ENCODE results near the gene RHPN2. TPM values are rescaled to one million over a fixed set of nuclear protein-coding genes. Genes with fewer than 3 reads are reported as not detected.

Gene RHPN2
- total and polyA plus RNA-seq, 2 experiments from 2014 or later = 15.7 to 29.6 TPM

DNA sequence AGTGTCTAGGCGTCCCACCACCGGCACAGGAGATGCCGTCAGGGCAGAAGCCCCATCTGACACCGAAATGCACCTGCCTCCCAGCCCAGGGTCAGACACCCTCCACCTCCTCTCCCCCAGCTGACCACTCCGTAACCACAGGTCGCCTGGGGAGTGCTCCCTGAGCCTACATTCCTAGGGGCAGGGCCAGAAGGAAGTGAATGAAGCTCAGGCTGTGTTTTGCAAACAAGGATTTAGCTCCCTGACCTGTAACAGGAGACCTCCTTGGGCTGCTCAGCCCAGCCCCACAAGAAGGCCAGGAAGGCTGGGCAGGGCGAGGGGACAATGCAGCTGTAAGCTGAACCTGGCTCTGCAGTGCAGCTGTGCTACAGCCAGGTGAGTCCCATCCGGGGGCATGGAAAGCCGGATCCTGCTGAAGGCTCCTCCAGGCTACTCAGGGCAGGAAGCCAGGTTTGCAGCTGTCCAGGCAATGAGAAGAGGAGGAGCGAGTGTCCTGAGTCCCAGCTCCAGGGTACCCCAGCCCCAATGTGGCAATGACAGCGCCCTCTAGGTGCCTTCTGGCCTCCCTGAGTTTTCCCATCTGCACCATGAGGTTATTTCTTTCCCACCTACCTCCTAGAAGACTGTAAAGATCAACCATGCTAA, 42.1 kb downstream of the RHPN2 start:
- peaks cover 5% of the 10 kb centered on the region for H3K27me3 Mint-ChIP-seq (ENCODE audit: insufficient read depth, low read depth, poor library complexity)
- peaks cover 21% of the 10 kb centered on the region for H3K4me1 Mint-ChIP-seq
- H3K27ac Mint-ChIP-seq = peak overlapping the region; percentile 93
- Histone ChIP-seq H2AFZ (no peak overlapping the region), H3K27ac (ENCODE audit: low read depth) (peak overlapping the region; percentile 96), H3K36me3 (ENCODE audit: insufficient read depth) (no peaks in the 10 kb centered on the region), H3F3A (replicated peaks; ENCODE audit: low read depth) (0 out of 2 replicates have a peak, but pooled peaks cover 7% of the 10 kb centered on the region), H3K79me2 (replicated peaks; ENCODE audit: insufficient read depth) (no peaks in the 10 kb centered on the region), H3K27me3 (ENCODE audit: insufficient read depth) (no peaks in the 10 kb centered on the region), H3K4me2 (peak overlapping the region; percentile 80), H3K4me3 (peak overlapping the region; percentile 44), H3K9me2 (ENCODE audit: insufficient read depth) (no peaks in the 10 kb centered on the region), H4K20me1 (replicated peaks; ENCODE audit: insufficient read depth) (no peaks in the 10 kb centered on the region), H3K4me1 (ENCODE audit: insufficient read depth) (peaks cover 14% of the 10 kb centered on the region; the same call in 1 of the 2 replicates)
- H3K9me3 Mint-ChIP-seq = no peaks in the 10 kb centered on the region; the same call in 2 of the 3 replicates
- H3K36me3 Mint-ChIP-seq (ENCODE audit: low read depth) = peaks cover 39% of the 10 kb centered on the region
- peak; percentile 95 for ATAC-seq
- TF ChIP-seq CTCF (conservative IDR thresholded peaks at IDR 0.05; ENCODE audit: low read depth in 2 of 2) (peak; percentile 72 to 78), ZNF114 (CRISPR knock-in tag; IDR thresholded peaks at IDR 0.05) (peak; percentile 85), POLR2AphosphoS5 (IDR thresholded peaks at IDR 0.05; ENCODE audit: low read depth) (no peak), EZH2 (IDR thresholded peaks at IDR 0.05; ENCODE audit: low read depth, unreplicated experiment) (no peak), ZNF331 (CRISPR knock-in tag; IDR thresholded peaks at IDR 0.05; ENCODE audit: low read depth) (no peak), EZH2phosphoT487 (IDR thresholded peaks at IDR 0.05; ENCODE audit: unreplicated experiment) (no peak), NANOG (IDR thresholded peaks at IDR 0.05; ENCODE audit: borderline replicate concordance) (no peak), STAT1 (IDR thresholded peaks at IDR 0.05; ENCODE audit: unreplicated experiment) (no peak), JUNB (IDR thresholded peaks at IDR 0.05; ENCODE audit: unreplicated experiment) (no peak), CREB1 (CRISPR knock-in tag; IDR thresholded peaks at IDR 0.05; ENCODE audit: low read depth) (0 out of 2 replicates have a peak, but pooled peaks have one; percentile 41)
- TF ChIP-seq, protein P1, sequence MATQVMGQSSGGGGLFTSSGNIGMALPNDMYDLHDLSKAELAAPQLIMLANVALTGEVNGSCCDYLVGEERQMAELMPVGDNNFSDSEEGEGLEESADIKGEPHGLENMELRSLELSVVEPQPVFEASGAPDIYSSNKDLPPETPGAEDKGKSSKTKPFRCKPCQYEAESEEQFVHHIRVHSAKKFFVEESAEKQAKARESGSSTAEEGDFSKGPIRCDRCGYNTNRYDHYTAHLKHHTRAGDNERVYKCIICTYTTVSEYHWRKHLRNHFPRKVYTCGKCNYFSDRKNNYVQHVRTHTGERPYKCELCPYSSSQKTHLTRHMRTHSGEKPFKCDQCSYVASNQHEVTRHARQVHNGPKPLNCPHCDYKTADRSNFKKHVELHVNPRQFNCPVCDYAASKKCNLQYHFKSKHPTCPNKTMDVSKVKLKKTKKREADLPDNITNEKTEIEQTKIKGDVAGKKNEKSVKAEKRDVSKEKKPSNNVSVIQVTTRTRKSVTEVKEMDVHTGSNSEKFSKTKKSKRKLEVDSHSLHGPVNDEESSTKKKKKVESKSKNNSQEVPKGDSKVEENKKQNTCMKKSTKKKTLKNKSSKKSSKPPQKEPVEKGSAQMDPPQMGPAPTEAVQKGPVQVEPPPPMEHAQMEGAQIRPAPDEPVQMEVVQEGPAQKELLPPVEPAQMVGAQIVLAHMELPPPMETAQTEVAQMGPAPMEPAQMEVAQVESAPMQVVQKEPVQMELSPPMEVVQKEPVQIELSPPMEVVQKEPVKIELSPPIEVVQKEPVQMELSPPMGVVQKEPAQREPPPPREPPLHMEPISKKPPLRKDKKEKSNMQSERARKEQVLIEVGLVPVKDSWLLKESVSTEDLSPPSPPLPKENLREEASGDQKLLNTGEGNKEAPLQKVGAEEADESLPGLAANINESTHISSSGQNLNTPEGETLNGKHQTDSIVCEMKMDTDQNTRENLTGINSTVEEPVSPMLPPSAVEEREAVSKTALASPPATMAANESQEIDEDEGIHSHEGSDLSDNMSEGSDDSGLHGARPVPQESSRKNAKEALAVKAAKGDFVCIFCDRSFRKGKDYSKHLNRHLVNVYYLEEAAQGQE (IDR thresholded peaks at IDR 0.05; ENCODE audit: unreplicated experiment) = no peak
- TF ChIP-seq, protein P2, sequence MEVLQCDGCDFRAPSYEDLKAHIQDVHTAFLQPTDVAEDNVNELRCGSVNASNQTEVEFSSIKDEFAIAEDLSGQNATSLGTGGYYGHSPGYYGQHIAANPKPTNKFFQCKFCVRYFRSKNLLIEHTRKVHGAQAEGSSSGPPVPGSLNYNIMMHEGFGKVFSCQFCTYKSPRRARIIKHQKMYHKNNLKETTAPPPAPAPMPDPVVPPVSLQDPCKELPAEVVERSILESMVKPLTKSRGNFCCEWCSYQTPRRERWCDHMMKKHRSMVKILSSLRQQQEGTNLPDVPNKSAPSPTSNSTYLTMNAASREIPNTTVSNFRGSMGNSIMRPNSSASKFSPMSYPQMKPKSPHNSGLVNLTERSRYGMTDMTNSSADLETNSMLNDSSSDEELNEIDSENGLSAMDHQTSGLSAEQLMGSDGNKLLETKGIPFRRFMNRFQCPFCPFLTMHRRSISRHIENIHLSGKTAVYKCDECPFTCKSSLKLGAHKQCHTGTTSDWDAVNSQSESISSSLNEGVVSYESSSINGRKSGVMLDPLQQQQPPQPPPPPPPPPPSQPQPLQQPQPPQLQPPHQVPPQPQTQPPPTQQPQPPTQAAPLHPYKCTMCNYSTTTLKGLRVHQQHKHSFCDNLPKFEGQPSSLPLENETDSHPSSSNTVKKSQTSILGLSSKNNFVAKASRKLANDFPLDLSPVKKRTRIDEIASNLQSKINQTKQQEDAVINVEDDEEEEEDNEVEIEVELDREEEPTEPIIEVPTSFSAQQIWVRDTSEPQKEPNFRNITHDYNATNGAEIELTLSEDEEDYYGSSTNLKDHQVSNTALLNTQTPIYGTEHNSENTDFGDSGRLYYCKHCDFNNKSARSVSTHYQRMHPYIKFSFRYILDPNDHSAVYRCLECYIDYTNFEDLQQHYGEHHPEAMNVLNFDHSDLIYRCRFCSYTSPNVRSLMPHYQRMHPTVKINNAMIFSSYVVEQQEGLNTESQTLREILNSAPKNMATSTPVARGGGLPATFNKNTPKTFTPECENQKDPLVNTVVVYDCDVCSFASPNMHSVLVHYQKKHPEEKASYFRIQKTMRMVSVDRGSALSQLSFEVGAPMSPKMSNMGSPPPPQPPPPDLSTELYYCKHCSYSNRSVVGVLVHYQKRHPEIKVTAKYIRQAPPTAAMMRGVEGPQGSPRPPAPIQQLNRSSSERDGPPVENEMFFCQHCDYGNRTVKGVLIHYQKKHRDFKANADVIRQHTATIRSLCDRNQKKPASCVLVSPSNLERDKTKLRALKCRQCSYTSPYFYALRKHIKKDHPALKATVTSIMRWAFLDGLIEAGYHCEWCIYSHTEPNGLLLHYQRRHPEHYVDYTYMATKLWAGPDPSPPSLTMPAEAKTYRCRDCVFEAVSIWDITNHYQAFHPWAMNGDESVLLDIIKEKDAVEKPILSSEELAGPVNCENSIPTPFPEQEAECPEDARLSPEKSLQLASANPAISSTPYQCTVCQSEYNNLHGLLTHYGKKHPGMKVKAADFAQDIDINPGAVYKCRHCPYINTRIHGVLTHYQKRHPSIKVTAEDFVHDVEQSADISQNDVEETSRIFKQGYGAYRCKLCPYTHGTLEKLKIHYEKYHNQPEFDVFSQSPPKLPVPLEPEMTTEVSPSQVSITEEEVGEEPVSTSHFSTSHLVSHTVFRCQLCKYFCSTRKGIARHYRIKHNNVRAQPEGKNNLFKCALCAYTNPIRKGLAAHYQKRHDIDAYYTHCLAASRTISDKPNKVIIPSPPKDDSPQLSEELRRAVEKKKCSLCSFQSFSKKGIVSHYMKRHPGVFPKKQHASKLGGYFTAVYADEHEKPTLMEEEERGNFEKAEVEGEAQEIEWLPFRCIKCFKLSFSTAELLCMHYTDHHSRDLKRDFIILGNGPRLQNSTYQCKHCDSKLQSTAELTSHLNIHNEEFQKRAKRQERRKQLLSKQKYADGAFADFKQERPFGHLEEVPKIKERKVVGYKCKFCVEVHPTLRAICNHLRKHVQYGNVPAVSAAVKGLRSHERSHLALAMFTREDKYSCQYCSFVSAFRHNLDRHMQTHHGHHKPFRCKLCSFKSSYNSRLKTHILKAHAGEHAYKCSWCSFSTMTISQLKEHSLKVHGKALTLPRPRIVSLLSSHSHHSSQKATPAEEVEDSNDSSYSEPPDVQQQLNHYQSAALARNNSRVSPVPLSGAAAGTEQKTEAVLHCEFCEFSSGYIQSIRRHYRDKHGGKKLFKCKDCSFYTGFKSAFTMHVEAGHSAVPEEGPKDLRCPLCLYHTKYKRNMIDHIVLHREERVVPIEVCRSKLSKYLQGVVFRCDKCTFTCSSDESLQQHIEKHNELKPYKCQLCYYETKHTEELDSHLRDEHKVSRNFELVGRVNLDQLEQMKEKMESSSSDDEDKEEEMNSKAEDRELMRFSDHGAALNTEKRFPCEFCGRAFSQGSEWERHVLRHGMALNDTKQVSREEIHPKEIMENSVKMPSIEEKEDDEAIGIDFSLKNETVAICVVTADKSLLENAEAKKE (CRISPR knock-in tag; IDR thresholded peaks at IDR 0.05) = peak; percentile 87
- TF ChIP-seq, protein P3, sequence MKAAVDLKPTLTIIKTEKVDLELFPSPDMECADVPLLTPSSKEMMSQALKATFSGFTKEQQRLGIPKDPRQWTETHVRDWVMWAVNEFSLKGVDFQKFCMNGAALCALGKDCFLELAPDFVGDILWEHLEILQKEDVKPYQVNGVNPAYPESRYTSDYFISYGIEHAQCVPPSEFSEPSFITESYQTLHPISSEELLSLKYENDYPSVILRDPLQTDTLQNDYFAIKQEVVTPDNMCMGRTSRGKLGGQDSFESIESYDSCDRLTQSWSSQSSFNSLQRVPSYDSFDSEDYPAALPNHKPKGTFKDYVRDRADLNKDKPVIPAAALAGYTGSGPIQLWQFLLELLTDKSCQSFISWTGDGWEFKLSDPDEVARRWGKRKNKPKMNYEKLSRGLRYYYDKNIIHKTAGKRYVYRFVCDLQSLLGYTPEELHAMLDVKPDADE (IDR thresholded peaks at IDR 0.05) = peak; percentile 37; the same call in 1 of the 2 replicates
- DNase-seq (ENCODE audit: low spot score) = peak; percentile 93
- peak overlapping the region; percentile 63 for H3K4me3 Mint-ChIP-seq
